ENCODE results near the gene SIGLEC7.

The SIGLEC7 gene

DNA sequence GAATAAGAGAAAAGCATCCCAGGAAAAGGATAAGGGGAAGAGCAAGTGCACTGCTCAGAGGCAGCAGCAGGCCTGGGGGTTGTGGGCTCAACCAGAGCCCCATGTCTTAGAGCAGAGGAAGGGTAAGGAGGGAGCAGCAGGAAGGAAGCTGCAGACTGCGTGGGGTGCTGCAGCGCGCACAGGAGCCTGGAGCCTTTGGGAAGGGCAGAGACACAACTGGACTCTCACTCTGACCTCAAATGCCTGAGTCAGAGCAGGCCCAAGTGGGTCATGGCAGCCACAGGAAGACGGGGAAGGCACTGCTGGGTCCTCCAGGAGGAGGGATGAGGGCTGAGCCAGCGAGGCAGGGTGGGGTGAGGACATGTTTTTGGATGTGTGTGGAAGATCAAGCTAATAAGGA is 31.6 kb downstream of the SIGLEC7 start:
- DNase-seq = no peak

DNA sequence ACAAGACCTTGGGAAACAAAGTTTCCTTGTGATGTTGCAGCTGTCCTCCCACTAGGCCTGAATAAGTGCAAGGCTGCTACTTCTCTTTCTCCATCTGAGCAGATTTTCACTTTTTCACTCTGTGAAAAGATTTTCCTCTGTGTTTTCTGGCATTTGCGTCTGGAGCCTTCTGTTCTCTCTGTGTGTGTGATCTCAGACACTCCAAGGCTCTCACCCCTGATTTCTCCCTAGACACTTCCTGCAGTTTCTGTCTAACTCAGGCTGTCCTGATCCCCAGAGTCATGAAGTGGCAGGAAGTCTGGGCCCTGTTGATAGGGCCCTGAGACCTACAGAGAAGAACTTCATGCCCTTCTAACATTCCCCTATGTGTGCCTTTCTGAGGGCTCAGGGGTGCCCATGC is 37.2 kb downstream of the SIGLEC7 start:
- no peak for DNase-seq

DNA sequence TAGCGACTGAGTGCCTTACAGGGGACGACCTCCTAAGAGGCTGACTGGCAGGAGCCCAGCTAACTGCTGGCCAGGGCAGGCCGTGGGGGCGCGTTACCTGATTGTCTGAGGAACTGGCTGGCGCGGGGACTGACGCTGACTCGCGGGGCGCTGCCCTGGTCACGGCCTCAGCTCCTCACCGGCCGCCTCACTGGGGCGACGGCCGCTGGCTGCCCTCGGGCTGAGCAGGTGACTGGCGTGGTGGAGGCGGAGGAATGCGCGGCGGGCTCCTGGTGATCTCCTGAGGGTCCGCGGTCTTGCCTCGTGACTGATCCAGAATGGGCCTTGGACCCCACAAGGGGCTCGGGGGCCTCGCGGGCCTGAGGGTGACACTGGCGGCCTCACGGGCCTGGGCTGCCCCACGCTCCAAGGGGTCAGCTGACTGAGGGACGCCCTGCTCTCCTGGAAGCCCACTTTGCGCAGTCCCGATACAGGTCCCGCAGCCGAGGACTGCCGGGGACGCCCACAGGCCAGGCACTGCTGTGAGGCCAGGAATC is 39.3 kb downstream of the SIGLEC7 start:
- DNase-seq = no peak

DNA sequence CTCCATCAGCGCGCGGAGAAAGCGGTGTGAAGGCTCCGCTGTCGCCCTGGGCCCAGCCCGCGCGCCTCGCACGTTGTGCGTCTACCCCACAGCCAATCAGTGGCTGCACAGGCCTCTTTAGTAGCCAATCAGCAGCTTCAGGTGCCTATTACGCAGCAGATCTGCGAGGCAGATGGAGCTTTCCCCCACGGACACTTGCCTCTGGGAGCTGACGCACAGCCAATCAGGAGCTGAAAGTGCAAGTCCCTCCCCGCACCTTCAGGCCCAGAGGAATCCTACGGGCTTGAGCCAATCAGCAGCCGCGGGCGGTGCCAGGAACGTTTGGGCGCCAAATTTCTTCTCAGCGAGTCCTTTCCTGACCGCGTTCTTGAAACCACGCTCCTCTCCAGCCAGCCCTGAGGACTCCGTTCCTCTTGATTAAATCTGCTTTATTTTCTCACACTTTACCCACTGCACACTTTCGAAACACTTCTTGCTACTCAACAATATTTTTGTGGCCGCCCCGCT is 39.9 kb downstream of the SIGLEC7 start:
- no peak for DNase-seq

DNA sequence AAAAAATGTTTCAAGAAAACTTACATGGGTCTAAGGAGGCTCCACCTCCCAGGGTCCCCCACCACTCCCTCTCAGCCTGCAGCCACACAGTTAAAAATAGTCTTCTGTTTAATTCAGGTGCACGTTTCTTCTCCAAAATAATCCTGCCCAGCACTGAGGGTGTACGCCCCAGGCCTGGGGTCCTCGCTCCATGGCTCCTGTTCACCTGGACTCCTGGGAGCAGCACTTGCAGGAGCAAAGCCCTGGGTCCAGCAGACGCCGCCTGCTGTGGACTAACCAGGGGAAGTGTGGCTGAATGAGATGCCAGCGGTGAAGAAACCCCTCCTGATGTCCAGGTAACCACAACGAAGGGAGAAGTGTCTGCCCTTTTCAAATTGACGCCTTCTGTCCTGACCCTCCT is 41.5 kb downstream of the SIGLEC7 start:
- DNase-seq = no peak

DNA sequence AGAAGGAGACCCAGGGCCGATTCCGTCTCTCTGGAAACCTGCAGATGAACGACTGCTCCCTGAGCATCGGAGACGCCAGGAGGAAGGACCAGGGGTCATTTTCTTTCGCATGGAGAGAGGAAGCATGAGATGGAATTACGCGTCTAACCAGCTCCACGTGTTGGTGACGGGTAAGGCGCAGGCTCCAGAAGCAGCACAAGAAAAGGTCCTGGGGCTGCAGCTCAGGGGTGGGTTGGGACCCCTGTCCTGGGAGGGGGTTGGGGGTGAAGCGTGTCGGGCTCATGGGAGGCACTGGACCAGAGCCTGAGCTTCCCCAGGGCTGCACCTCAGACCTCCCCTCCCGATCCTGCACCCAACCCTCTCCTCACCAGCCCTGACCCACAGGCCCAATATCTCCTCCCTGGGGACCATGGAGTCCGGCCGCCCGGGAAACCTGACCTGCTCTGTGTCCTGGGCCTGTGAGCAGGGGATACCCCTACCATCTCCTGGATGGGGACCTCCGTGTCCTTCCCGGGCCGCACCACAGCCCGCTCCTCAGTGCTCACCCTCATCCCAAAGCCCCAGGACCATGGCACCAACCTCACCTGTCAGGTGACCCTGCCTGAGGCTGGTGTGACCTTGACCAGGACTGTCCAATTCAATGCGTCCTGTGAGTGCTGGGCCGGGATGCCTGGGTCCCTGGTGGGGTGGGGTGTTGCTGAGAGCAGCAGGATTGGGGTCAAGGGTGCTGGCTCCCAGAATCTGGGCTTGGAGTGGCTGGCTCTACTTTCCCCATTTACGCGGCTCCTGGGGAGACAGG is 43.2 kb downstream of the SIGLEC7 start:
- no peak for DNase-seq

DNA sequence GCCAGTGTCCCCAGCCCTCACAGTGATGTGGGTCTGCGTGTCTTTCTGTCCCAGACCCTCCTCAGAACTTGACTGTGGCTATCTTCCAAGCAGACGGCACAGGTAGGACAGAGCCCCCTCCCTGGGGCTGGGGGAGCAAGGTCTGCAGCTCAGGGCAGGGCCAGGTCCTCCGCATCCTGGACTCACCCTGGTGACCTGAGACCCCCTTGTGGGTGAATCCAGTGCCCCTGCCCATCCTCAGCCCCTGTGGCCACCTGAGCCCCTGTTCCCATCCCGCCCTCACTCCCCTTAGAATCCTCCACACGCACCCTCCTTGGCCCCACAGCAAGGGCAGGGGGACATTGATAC is 43.7 kb downstream of the SIGLEC7 start:
- no peak for DNase-seq

DNA sequence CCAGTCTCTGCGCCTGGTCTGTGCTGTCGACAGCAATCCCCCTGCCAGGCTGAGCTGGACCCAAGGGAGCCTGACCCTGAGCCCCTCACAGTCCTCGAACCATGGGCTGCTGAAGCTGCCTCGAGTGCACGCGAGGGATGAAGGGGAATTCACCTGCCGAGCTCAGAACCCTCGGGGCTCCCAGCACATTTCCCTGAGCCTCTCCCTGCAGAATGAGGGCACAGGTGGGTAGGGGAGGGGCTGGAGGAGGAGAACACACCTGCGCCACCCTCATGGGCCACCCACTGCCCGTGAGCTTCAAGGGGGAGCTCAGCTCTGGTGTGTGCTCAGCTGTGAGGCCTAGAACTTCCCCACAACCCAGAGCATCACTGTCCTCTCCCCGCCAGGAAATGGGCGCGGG is 44.2 kb downstream of the SIGLEC7 start:
- no peak for DNase-seq

DNA sequence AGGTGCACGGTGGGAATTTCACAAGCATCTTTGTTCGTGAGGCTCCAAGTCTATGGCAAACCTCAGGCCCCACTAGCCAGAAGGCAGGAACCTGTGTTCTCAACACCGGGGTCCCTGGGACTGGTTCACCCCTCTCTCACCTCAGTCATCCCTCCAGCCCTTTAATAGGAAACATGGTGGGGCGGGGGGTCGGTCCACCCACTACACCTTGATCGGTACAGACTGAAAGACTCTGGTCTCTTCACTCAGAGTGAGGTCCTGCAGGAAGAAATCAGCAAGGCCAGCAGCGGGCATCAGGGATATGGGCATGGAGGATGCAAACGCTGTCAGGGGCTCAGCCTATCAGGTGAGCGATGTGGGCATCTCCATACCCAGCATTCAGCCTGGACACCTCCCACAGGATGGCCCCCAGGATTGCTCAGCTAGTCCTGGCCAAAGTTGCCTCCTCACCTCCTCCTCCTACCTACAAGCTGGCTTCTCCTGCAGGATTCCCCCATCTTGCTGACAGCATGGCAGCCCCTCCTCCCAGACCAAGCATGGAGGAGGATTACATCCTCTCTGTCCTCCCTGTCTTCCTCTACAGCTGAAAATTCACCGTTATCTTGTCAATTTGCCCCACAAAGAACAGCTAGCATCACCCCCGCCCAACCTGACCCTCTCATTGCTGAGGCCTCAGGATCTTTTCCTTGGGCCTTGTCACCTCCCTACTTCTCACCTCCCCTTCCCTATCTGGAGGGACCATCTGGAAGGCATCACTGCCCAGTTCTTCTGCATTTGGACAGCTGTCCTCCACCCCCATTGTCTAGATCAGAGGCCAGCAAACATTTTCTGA is 45.5 kb downstream of the SIGLEC7 start:
- DNase-seq = no peak

DNA sequence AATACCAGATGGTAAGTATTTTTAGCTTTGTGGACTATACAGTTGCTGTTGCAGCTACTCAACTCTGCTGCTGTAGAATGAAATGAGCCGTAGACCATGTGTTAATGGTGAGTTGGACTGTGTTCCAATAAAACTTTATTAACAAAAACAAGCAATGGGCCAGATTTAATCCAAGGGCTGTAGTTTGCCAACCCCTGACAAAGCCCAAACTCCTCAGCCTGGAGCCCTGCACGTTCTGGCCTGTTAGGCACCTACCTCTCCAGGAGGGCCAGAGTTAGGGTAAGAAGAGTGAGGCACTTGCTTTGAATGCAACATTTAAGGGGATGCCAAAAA is 46.1 kb downstream of the SIGLEC7 start:
- no peak for DNase-seq

DNA sequence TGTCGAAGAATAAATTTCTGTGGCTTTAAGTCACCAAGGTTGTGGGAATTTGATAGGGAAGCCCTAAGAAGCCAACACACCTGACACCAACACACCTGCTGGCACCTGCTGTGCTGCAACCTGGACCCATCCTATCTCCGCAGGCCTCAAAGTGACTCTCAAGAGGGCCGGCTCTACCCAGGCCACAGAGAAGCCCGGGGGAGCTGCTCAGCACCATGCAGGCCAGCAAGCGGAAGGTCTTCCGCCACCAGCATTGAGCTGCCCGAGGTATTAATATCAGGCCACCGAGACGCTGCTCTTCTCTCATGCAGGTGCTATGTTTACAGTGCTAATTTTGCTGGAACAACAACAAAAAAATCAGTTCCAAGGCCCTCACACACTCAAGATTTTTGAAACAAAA is 50.6 kb downstream of the SIGLEC7 start:
- DNase-seq = no peak

DNA sequence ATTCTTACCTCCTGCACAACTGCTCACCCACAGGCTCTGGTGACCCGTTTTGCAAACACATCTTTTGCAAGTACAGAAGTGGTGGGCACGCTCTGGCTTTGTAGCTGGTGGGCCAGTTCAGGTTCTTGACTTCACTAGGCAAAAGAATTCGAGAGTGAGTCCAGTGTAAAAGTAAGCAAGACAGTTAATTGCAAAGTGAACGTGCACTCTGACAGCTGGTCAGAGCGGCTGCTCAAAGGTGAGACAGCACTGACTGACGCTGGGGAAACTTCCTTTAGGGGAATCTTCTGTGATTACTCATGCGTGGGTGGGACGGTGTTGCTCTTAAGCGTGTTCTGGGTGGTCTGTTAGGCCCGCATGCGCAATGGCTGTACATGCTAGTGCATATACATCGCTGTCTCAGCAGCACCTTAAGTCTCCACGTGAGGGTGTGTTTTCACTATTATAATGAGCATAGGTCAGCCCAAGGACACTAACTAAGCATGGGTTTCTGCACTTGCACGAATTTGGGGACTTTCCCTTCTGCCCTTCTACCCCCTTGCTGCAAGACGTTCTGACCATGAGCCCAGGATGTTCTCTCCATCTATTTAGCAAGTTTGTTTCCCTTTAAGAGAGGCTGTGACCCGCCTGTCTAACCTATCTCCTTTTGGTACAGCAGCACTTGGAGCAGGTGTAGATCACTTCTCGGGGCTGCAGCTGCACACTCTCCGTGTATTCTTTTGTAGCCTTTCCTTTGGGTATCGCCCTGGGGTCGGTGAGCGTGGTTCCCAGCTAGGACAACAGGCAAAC is 52.6 kb downstream of the SIGLEC7 start:
- DNase-seq = no peak

DNA sequence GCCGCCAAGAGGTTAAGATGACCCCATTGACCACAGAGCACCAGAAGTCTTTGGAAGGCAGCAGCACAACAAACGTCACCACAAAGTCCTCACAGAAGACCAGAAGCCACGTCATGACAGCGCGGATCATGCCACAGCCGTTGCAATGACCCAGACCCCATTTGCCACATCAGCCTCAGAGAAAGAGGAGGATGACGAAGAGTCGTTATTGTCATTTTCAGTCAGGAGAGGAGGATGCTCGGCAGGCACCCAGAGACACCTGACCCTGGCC is 53.1 kb downstream of the SIGLEC7 start:
- no peak for DNase-seq

DNA sequence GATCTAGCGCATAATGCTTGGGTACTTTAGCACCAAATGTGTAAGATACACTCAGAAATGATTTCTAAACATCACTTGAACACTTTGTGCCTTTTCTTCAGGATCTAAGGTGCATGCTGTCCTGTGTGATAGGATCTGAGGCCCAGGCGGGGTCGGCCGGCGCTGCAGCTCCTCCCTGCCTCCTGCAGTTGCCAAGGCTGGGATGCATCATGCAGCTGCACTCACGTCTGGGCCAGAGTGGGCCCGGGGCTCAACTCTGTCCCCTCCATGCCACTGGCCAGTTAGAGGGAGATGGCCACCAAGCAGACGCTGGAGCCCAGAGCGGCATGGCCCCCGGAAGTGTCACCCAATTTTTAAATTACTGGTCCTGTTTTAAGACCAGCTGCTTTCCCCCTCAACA is 53.5 kb downstream of the SIGLEC7 start:
- DNase-seq = no peak

DNA sequence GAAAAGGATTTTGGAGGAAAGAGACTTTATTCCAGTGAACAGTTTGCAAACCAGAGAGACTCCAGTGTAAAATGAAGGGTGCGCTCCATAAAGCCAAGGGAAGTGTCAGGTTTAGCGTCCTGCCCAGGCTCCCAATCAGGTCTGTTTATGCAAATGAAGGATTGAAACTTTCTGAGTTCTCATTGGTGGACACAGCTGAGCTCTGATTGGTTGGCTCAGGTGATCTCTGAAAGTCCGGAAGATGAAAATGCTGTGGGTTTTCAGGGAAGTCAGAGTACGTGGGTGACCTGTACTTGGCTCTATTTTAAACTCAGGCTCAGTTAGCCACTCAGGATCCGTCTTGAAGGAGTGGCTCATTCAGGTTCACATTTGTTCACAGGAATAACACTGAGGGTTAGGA is 54.1 kb downstream of the SIGLEC7 start:
- no peak for DNase-seq

DNA sequence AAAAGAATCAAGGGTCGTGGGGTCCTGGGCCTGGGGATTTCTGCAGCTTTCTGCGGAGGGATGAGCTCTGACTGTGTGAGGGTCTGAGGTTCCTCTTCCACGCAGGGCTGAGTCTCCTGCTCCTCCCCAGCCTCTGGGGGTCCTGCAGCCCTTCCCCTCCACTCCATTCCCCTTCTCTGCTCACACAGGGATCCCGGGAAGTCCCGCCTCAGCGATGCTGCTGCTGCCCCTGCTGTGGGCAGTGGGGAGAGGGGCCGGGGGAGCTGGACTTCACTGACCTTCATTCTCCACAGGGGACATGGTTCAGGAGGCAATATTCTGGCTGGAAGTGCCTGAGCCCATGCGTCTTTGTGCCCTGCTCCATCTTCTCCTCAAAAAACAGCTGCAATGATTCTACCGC is 56.5 kb downstream of the SIGLEC7 start:
- DNase-seq = no peak

DNA sequence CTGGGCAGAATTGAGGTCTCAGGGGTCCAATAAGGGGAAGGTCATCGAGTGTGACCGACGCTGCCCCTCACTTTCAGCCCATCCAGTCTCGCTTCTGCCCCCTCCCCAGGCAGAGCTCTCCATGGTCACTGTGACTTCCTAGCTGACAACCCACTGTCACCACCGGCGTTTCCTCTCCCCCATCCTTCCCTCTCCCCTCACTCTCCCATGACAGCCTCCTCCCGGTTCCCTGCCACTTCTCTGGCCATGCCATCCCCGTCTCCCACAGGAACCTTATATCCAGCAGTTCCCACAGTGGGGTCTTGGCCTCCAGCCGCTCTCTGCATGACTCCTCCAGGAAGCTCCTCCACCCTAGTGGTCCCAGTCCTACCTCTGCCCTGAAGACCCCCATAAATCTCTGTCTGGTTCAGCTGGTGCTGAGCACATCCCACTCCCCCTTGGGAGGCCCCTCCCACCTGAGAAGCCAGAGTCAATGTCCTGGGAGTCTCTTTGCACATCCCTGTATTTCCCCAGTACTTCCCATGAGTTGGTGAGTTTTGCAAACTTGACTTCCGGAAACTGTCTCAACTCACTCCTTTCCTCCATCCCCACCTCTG is 58.1 kb downstream of the SIGLEC7 start:
- no peak for DNase-seq

DNA sequence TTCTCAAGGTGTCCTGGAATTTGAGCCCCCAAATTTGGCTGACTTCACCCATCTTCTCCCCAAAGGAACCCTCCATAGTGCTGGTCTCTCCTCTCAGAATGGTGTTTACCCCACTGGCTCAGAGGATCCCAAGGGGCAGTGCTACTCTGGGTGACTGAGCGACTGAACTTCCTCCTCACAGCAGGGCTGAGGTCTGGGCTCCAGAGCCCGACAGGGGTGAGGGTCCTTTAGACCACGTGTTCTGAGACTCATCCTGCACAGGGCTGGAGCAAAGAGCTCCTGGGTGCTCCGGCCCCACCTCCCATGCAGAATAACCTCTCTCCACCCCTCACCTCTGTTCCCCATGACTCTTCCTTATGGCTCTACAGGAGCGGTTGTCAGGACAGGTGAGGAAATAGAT is 59.6 kb downstream of the SIGLEC7 start:
- no peak for DNase-seq
